Natural killer cell (primary cell): ENCODE results near the gene RRAGD. TPM values are rescaled to one million over a fixed set of nuclear protein-coding genes. Genes with fewer than 3 reads are reported as not detected.

Experiments used
- ATAC-seq, 3 donors: fragments of 150-1000 bp in 2 of 3; fragments of 200-7000 bp in 1 of 3; cut with Tn5 transposase; 1 replicate in 1 of 3; 2 replicates in 2 of 3; pipeline ENCODE4 v1.10.0; 2021; ENCODE audit warnings: mild to moderate bottlenecking in 2 of 3, moderate library complexity in 2 of 3
- DNase-seq, 2 donors: peaks; one replicate each; pipeline versions ENCODE4 v3.0.0 to v3.0.0-alpha.2; 2013 to 2021; ENCODE audit warnings: mixed read lengths in 1 of 2
- H3K27ac ChIP-seq: one replicate; pipeline ENCODE4 v1.5.1; 2013; ENCODE audit warnings: mild to moderate bottlenecking, low read length
- H3K27me3 ChIP-seq: one replicate; pipeline ENCODE4 v1.6.1; 2013; ENCODE audit warnings: low read length; ENCODE audit not compliant: control insufficient read depth, insufficient read depth
- H3K36me3 ChIP-seq: one replicate; pipeline ENCODE4 v1.6.1; 2013; ENCODE audit warnings: low read length; ENCODE audit not compliant: control insufficient read depth, insufficient read depth
- H3K4me1 ChIP-seq: one replicate; pipeline ENCODE4 v1.6.1; 2013; ENCODE audit warnings: low read length; ENCODE audit not compliant: control insufficient read depth, insufficient read depth
- H3K4me3 ChIP-seq: one replicate; pipeline ENCODE4 v1.5.1; 2013; ENCODE audit warnings: low read length
- H3K9me3 ChIP-seq: one replicate; pipeline ENCODE4 v1.6.1; 2013; ENCODE audit warnings: low read length; ENCODE audit not compliant: control insufficient read depth, insufficient read depth
- H3K27ac Mint-ChIP-seq, 2 donors: one replicate each; pipeline ENCODE4 v1.8.0; 2022; ENCODE audit warnings: mild to moderate bottlenecking in 2 of 2, mixed read lengths in 2 of 2, moderate library complexity in 1 of 2
- H3K27me3 Mint-ChIP-seq, 2 donors: one replicate each; pipeline ENCODE4 v1.8.0; 2022; ENCODE audit warnings: low read depth in 2 of 2, mixed read lengths in 2 of 2
- H3K36me3 Mint-ChIP-seq: one replicate; pipeline ENCODE4 v1.8.0; 2022; ENCODE audit warnings: mixed read lengths
- H3K4me1 Mint-ChIP-seq, 2 donors: one replicate each; pipeline ENCODE4 v1.8.0; 2022; ENCODE audit warnings: mixed read lengths in 2 of 2
- H3K4me3 Mint-ChIP-seq: one replicate; pipeline ENCODE4 v1.8.0; 2022; ENCODE audit warnings: mild to moderate bottlenecking, moderate library complexity, mixed read lengths
- H3K9me3 Mint-ChIP-seq, 2 donors: one replicate each; pipeline ENCODE4 v1.8.0; 2022; ENCODE audit warnings: mixed read lengths in 2 of 2
- CTCF ChIP-seq: fragments of 200-600 bp; IDR thresholded peaks from one replicate; pipeline ENCODE4 v1.8.0; 2022; ENCODE audit warnings: antibody characterized with exemption
- WGBS: methylation state at CpG from one replicate; pipeline ENCODE4 v1.1.7; 2013; ENCODE audit warnings: missing lambda C conversion rate; ENCODE audit not compliant: insufficient coverage; 5-methylcytosine and 5-hydroxymethylcytosine counted together
- intact Hi-C: fragments of 100-400 bp; cut with micrococcal nuclease; formaldehyde crosslinking; loops from one replicate; pipeline ENCODE4 v1.14.2; 2022
- total RNA-seq, 4 donors: library from RNA; stranded (reverse); fragments of 120-200 nt in 1 of 4; gene quantifications; one replicate each; pipeline versions ENCODE4 v1.2.3 to v1.2.4, GENCODE V29; 2013 to 2022

The RRAGD gene
- total RNA-seq, 3 donors from 2014 or later (not counting 1 experiment from before 2014, with no cell fraction given): 0.43 to 4.4 (median 1.8) TPM

DNA sequence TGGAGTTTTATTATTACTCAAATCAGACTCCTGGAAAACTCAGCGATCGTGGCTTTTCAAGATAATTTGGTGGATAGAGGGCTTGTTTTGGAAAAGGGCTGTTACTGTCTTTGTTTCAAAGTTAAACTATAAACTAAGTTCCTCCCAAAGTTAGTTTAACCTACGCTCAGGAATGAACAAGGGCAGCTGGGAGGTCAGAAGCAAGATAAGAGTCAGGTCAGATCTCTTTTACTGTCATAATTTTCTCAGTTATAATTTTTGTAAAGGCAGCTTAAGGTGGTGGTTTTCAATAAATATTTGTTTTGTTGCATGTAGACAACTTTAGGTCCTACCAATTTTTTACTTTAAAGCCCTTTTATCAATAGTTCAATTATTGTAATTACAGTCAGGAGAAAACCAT, 87.8 kb downstream of the RRAGD start:
- Histone ChIP-seq H3K36me3 (peaks cover 30% of the 10 kb centered on the region), H3K27ac (no peak overlapping the region), H3K27me3 (no peaks in the 10 kb centered on the region), H3K9me3 (no peaks in the 10 kb centered on the region), H3K4me3 (no peak overlapping the region), H3K4me1 (no peaks in the 10 kb centered on the region)
- ATAC-seq (no peak), DNase-seq (no peak)
- no peak overlapping the region for H3K4me3 Mint-ChIP-seq
- peaks cover 21% of the 10 kb centered on the region for H3K36me3 Mint-ChIP-seq
- intact Hi-C loops: no loop called here
- WGBS: 87% methylated on average over 3 of the region's 3 CpGs
- H3K27ac Mint-ChIP-seq: no peak overlapping the region
- H3K4me1 Mint-ChIP-seq: peaks cover 0 to 12% of the 10 kb centered on the region in 2 donors
- H3K27me3 Mint-ChIP-seq: no peaks in the 10 kb centered on the region
- no peaks in the 10 kb centered on the region for H3K9me3 Mint-ChIP-seq
- TF ChIP-seq CTCF: no peak

DNA sequence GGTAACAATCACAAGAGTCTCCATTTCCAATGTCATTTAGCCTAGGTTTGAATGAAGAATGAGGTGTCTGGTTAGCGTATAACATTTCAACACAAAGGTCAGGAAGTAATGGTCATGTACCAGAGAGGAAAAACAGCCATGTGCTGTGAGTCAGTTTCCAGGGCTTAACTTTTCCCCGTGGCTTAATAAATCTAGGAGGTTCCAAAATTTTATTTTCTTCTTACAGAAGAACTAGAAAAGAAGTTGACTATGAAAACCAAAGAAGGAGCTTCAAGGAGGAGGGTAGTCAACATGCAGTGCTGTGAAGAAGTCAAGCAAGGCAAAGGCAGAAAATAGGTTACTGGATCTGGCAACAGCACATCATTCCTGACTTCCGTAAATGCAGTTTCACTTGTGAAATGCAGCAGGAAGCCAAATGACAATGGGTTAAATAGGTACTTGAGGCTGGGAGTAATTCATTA, 88.5 kb downstream of the RRAGD start:
- ATAC-seq: no peak
- no peak for TF ChIP-seq CTCF
- no peaks in the 10 kb centered on the region for H3K27me3 Mint-ChIP-seq
- peaks cover 24% of the 10 kb centered on the region for H3K36me3 ChIP-seq
- H3K9me3 Mint-ChIP-seq: no peaks in the 10 kb centered on the region
- H3K4me1 ChIP-seq: no peaks in the 10 kb centered on the region
- H3K27ac Mint-ChIP-seq: no peak overlapping the region
- peaks cover 15% of the 10 kb centered on the region for H3K36me3 Mint-ChIP-seq
- no peaks in the 10 kb centered on the region for H3K9me3 ChIP-seq
- no peak for DNase-seq
- H3K27ac ChIP-seq: no peak overlapping the region
- H3K4me1 Mint-ChIP-seq: peaks cover 0 to 12% of the 10 kb centered on the region in 2 donors
- no peaks in the 10 kb centered on the region for H3K27me3 ChIP-seq
- intact Hi-C loops: no loop called here
- H3K4me3 Mint-ChIP-seq: no peak overlapping the region
- H3K4me3 ChIP-seq: no peak overlapping the region
- 96% methylated on average over 2 of the region's 3 CpGs for WGBS

DNA sequence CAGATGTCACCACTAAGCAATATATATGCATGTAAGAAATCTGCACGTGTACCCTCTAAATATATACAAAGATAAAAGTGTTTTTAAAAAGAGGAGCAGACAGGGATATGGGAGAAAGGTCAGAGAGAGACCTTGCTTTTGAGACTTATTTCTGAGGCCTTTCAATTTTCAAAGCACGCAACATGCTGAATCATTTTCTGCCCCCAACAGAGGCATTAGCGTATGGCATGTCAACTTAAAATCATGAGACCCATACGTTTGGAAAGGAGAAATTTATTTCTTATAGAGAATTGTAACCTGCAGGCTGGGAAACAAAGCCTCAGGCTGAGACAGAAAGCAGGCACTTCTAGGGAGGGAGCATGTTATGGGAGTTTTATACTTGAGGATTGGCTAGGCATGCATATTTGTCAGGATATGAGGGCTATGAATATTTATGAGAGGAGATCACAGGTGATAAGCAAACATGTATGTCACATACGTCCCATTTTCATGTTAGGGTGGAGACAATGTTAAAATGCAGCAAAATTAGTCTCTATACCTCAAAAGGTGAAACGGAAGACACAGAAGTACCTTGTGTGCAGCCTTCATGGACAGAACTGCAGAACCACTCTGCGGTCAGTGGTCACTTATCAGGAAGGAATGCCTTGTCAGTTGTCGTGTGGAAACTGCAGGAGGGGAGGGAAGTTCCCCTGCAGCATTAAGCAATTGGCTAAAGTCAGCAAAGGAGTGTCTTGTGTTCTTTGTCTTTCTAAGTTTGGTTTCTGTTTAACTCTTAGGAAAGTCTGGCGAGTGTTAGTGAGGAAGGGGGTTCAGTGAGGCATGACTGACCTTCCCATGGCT, 90.7 kb downstream of the RRAGD start:
- Mint-ChIP-seq H3K4me1 (peaks cover 0 to 12% of the 10 kb centered on the region in 2 donors), H3K27ac (no peak overlapping the region), H3K27me3 (no peaks in the 10 kb centered on the region), H3K4me3 (no peak overlapping the region), H3K9me3 (no peaks in the 10 kb centered on the region), H3K36me3 (no peaks in the 10 kb centered on the region)
- ATAC-seq: peak in 1 of 3 donors; percentile 83
- no peak overlapping the region for H3K27ac ChIP-seq
- no peaks in the 10 kb centered on the region for H3K9me3 ChIP-seq
- no peaks in the 10 kb centered on the region for H3K4me1 ChIP-seq
- 68% methylated on average over 8 of the region's 9 CpGs for WGBS
- no peak for DNase-seq
- no peaks in the 10 kb centered on the region for H3K27me3 ChIP-seq
- H3K36me3 ChIP-seq: peaks cover 4% of the 10 kb centered on the region
- intact Hi-C loops: no loop called here
- TF ChIP-seq CTCF: no peak
- no peak overlapping the region for H3K4me3 ChIP-seq
